Measurements from ENCODE around the gene CAPN8.

The CAPN8 gene

GRCh38 chr1:223703668-223704013, 38.1 kb upstream of the CAPN8 start:
- no peaks in the 10 kb centered on the region for H3K36me3 ChIP-seq (ENCODE audit: control insufficient read depth, low read length)
- no peaks in the 10 kb centered on the region for H3K9me3 ChIP-seq (ENCODE audit: control insufficient read depth, insufficient read depth, low read length)
- H4K20me1 ChIP-seq (ENCODE audit: control insufficient read depth, insufficient read depth, low read depth, low read length) = no peaks in the 10 kb centered on the region
- no peak overlapping the region for H3K4me2 ChIP-seq (ENCODE audit: low read length)
- no peaks in the 10 kb centered on the region for H3K9me2 ChIP-seq (replicated peaks; ENCODE audit: control insufficient read depth, low read length)
- H3K4me3 ChIP-seq (ENCODE audit: low read length) = no peak overlapping the region
- H3K4me1 ChIP-seq (ENCODE audit: control insufficient read depth, low read length) = no peaks in the 10 kb centered on the region
- TF ChIP-seq CTCF (IDR thresholded peaks at IDR 0.05; ENCODE audit: low read depth, low read length, poor library complexity, severe bottlenecking) (no peak), EZH2phosphoT487 (IDR thresholded peaks at IDR 0.05; ENCODE audit: borderline replicate concordance, low read length) (no peak)
- H3F3A ChIP-seq (ENCODE audit: control insufficient read depth, insufficient read depth) = no peaks in the 10 kb centered on the region
- no peaks in the 10 kb centered on the region for H3K79me2 ChIP-seq (ENCODE audit: control insufficient read depth, low read length)
- H3K27me3 ChIP-seq (ENCODE audit: control insufficient read depth, low read length) = peaks cover 18% of the 10 kb centered on the region
- H3K27ac ChIP-seq (ENCODE audit: low read depth, low read length) = no peak overlapping the region

GRCh38 chr1:223702735-223703667, 37.5 kb upstream of the CAPN8 start:
- no peaks in the 10 kb centered on the region for H3K36me3 ChIP-seq (ENCODE audit: control insufficient read depth, low read length)
- no peak overlapping the region for H3K4me3 ChIP-seq (ENCODE audit: low read length)
- H3K4me1 ChIP-seq (ENCODE audit: control insufficient read depth, low read length) = 0 out of 2 replicates have a peak, but pooled peaks cover 3% of the 10 kb centered on the region
- peaks cover 18% of the 10 kb centered on the region for H3K27me3 ChIP-seq (ENCODE audit: control insufficient read depth, low read length)
- no peak overlapping the region for H3K27ac ChIP-seq (ENCODE audit: low read depth, low read length)
- H3K9me3 ChIP-seq (ENCODE audit: control insufficient read depth, insufficient read depth, low read length) = no peaks in the 10 kb centered on the region
- H3K79me2 ChIP-seq (ENCODE audit: control insufficient read depth, low read length) = no peaks in the 10 kb centered on the region
- TF ChIP-seq CTCF (IDR thresholded peaks at IDR 0.05; ENCODE audit: low read depth, low read length, poor library complexity, severe bottlenecking) = no peak
- no peak for TF ChIP-seq EZH2phosphoT487 (IDR thresholded peaks at IDR 0.05; ENCODE audit: borderline replicate concordance, low read length)
- no peaks in the 10 kb centered on the region for H3F3A ChIP-seq (ENCODE audit: control insufficient read depth, insufficient read depth)
- no peaks in the 10 kb centered on the region for H3K9me2 ChIP-seq (replicated peaks; ENCODE audit: control insufficient read depth, low read length)
- H3K4me2 ChIP-seq (ENCODE audit: low read length) = no peak overlapping the region
- no peaks in the 10 kb centered on the region for H4K20me1 ChIP-seq (ENCODE audit: control insufficient read depth, insufficient read depth, low read depth, low read length)

GRCh38 chr1:223700942-223701637, 35.6 kb upstream of the CAPN8 start:
- H3K9me3 ChIP-seq (ENCODE audit: control insufficient read depth, insufficient read depth, low read length) = no peaks in the 10 kb centered on the region
- TF ChIP-seq EZH2phosphoT487 (IDR thresholded peaks at IDR 0.05; ENCODE audit: borderline replicate concordance, low read length) (no peak), CTCF (IDR thresholded peaks at IDR 0.05; ENCODE audit: low read depth, low read length, poor library complexity, severe bottlenecking) (no peak)
- no peak overlapping the region for H3K4me3 ChIP-seq (ENCODE audit: low read length)
- H3K4me1 ChIP-seq (ENCODE audit: control insufficient read depth, low read length) = 0 out of 2 replicates have a peak, but pooled peaks cover 3% of the 10 kb centered on the region
- H3K27me3 ChIP-seq (ENCODE audit: control insufficient read depth, low read length) = peaks cover 12% of the 10 kb centered on the region
- no peak overlapping the region for H3K4me2 ChIP-seq (ENCODE audit: low read length)
- H3F3A ChIP-seq (ENCODE audit: control insufficient read depth, insufficient read depth) = no peaks in the 10 kb centered on the region
- no peaks in the 10 kb centered on the region for H3K79me2 ChIP-seq (ENCODE audit: control insufficient read depth, low read length)
- H3K27ac ChIP-seq (ENCODE audit: low read depth, low read length) = no peak overlapping the region
- no peaks in the 10 kb centered on the region for H3K36me3 ChIP-seq (ENCODE audit: control insufficient read depth, low read length)
- no peaks in the 10 kb centered on the region for H3K9me2 ChIP-seq (replicated peaks; ENCODE audit: control insufficient read depth, low read length)
- H4K20me1 ChIP-seq (ENCODE audit: control insufficient read depth, insufficient read depth, low read depth, low read length) = no peaks in the 10 kb centered on the region
